IMR-90 (cell line): ENCODE measurements around the gene ENPP3.

Source experiments
- BHLHE40 ChIP-seq: fragments of 150-350 bp; IDR thresholded peaks from 2 replicates; pipeline ENCODE4 v1.6.1; 2016; ENCODE audit warnings: mild to moderate bottlenecking, low read depth, low read length
- CEBPB ChIP-seq: IDR thresholded peaks from 2 replicates; pipeline ENCODE4 v1.6.1; 2012; ENCODE audit warnings: low read depth, low read length, improper control_type of control experiment
- CHD1 ChIP-seq: IDR thresholded peaks from 2 replicates; pipeline ENCODE4 v1.6.1; 2012; ENCODE audit warnings: low read depth, low read length, improper control_type of control experiment
- CTCF ChIP-seq: conservative IDR thresholded peaks from 2 replicates; pipeline ENCODE4 v1.5.1; 2012; ENCODE audit warnings: mild to moderate bottlenecking, low read depth, low read length, improper control_type of control experiment
- ELK1 ChIP-seq: fragments of 150-350 bp; IDR thresholded peaks from 2 replicates; pipeline ENCODE4 v1.6.1; 2016; ENCODE audit warnings: low read depth, mild to moderate bottlenecking, low read length, moderate library complexity, borderline replicate concordance
- FOS ChIP-seq: fragments of 150-350 bp; IDR thresholded peaks from 2 replicates; pipeline ENCODE4 v1.6.1; 2016; ENCODE audit warnings: low read depth, low read length
- MAFK ChIP-seq: IDR thresholded peaks from 2 replicates; pipeline ENCODE4 v1.6.1; 2012; ENCODE audit warnings: low read depth, low read length, improper control_type of control experiment
- MXI1 ChIP-seq: IDR thresholded peaks from 2 replicates; pipeline ENCODE4 v1.6.1; 2012; ENCODE audit warnings: low read depth, mild to moderate bottlenecking, low read length, moderate library complexity, borderline replicate concordance
- POLR2A ChIP-seq: IDR thresholded peaks from 2 replicates; pipeline ENCODE4 v1.6.1; 2012; ENCODE audit warnings: mild to moderate bottlenecking, low read depth, low read length
- RAD21 ChIP-seq: IDR thresholded peaks from 2 replicates; pipeline ENCODE4 v1.6.1; 2012; ENCODE audit warnings: low read length, improper control_type of control experiment
- RCOR1 ChIP-seq: IDR thresholded peaks from 2 replicates; pipeline ENCODE4 v1.6.1; 2012; ENCODE audit warnings: mild to moderate bottlenecking, low read length, improper control_type of control experiment; ENCODE audit not compliant: insufficient replicate concordance
- RFX5 ChIP-seq: IDR thresholded peaks from 2 replicates; pipeline ENCODE4 v1.8.0; 2012; ENCODE audit warnings: low read depth, mild to moderate bottlenecking, low read length, moderate library complexity
- SMC3 ChIP-seq: fragments of 150-350 bp; IDR thresholded peaks from 2 replicates; pipeline ENCODE4 v1.6.1; 2016; ENCODE audit warnings: low read depth, mild to moderate bottlenecking, antibody characterized with exemption, low read length, moderate library complexity
- USF2 ChIP-seq: fragments of 150-350 bp; IDR thresholded peaks from 2 replicates; pipeline ENCODE4 v1.6.1; 2017; ENCODE audit warnings: mild to moderate bottlenecking, antibody characterized with exemption, low read length, low read depth

DNA sequence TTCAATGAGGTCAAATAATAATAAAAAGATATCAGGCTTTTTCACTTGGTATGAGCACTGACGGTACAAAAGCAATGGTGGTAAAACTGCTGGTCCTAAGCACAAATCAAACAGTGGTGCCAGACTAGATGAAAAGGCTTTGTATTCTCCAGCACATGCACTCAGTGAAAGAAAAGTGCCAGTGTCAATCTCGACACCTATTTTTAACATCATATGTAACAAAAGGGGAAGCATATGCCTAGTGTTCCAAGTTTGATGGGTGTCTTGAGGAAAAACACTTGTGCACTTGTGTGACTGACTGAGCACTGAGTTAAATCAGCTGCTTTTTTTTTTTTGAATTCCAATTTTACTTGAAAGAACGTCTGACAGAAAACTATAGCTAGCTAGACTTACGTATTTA is 36.4 kb upstream of the ENPP3 start:
- TF ChIP-seq USF2 (no peak), CTCF (no peak), CEBPB (no peak), POLR2A (no peak), BHLHE40 (no peak), MAFK (no peak), RAD21 (no peak), FOS (no peak), ELK1 (no peak), CHD1 (no peak), RCOR1 (no peak), SMC3 (no peak), RFX5 (no peak), MXI1 (no peak)
